KOPT-K1 (cell line): ENCODE data around the gene AUTS2.

Experiments
- H3K27ac ChIP-seq: fragments of 200-600 bp; sonication (generic); 2 replicates; pipeline ENCODE4 v1.5.1; 2016; ENCODE audit warnings: antibody characterized with exemption, mild to moderate bottlenecking, low read depth, low read length; ENCODE audit not compliant: poor library complexity, severe bottlenecking
- H3K36me3 ChIP-seq: fragments of 200-600 bp; sonication (generic); 2 replicates; pipeline ENCODE4 v1.5.1; 2017; ENCODE audit warnings: antibody characterized with exemption, mild to moderate bottlenecking, low read length, moderate library complexity; ENCODE audit not compliant: insufficient read depth
- H3K9me3 ChIP-seq: fragments of 200-600 bp; sonication (generic); 2 replicates; pipeline ENCODE4 v1.5.1; 2017; ENCODE audit warnings: antibody characterized with exemption, low read length, mild to moderate bottlenecking; ENCODE audit not compliant: insufficient read depth, poor library complexity, severe bottlenecking

AUTS2 gene

GRCh38 chr7:70787286-70787685, 1189.0 kb downstream of the AUTS2 start:
- H3K9me3 ChIP-seq = peaks cover 6% of the 10 kb centered on the region
- H3K36me3 ChIP-seq = no peaks in the 10 kb centered on the region
- H3K27ac ChIP-seq = no peak overlapping the region

- Histone ChIP-seq H3K36me3 (no peaks in the 10 kb centered on the region), H3K27ac (no peak overlapping the region), H3K9me3 (peaks cover 6% of the 10 kb centered on the region)
Observed at GRCh38 chr7:70787771-70788170, 1189.5 kb downstream of the AUTS2 start.

GRCh38 chr7:70788276-70788675, 1190.0 kb downstream of the AUTS2 start:
- H3K27ac ChIP-seq = no peak overlapping the region
- peaks cover 6% of the 10 kb centered on the region for H3K9me3 ChIP-seq
- no peaks in the 10 kb centered on the region for H3K36me3 ChIP-seq

GRCh38 chr7:70789481-70790214, 1191.4 kb downstream of the AUTS2 start:
- Histone ChIP-seq H3K9me3 (peaks cover 6% of the 10 kb centered on the region), H3K27ac (no peak overlapping the region), H3K36me3 (no peaks in the 10 kb centered on the region)

GRCh38 chr7:70790215-70791073, 1192.2 kb downstream of the AUTS2 start:
- no peaks in the 10 kb centered on the region for H3K36me3 ChIP-seq
- H3K9me3 ChIP-seq = peaks cover 6% of the 10 kb centered on the region
- no peak overlapping the region for H3K27ac ChIP-seq

GRCh38 chr7:70791341-70791740, 1193.1 kb downstream of the AUTS2 start:
- Histone ChIP-seq H3K9me3 (peaks cover 6% of the 10 kb centered on the region), H3K36me3 (no peaks in the 10 kb centered on the region), H3K27ac (no peak overlapping the region)

GRCh38 chr7:70793060-70793459, 1194.8 kb downstream of the AUTS2 start:
- peaks cover 7% of the 10 kb centered on the region for H3K9me3 ChIP-seq
- H3K36me3 ChIP-seq = no peaks in the 10 kb centered on the region
- H3K27ac ChIP-seq = no peak overlapping the region

GRCh38 chr7:70793821-70794220, 1195.5 kb downstream of the AUTS2 start:
- Histone ChIP-seq H3K9me3 (peaks cover 14% of the 10 kb centered on the region), H3K27ac (no peak overlapping the region), H3K36me3 (no peaks in the 10 kb centered on the region)

GRCh38 chr7:70794962-70795361, 1196.7 kb downstream of the AUTS2 start:
- H3K9me3 ChIP-seq = peaks cover 23% of the 10 kb centered on the region
- H3K36me3 ChIP-seq = no peaks in the 10 kb centered on the region
- no peak overlapping the region for H3K27ac ChIP-seq

GRCh38 chr7:70795948-70796347, 1197.7 kb downstream of the AUTS2 start:
- H3K36me3 ChIP-seq = no peaks in the 10 kb centered on the region
- no peak overlapping the region for H3K27ac ChIP-seq
- peaks cover 29% of the 10 kb centered on the region for H3K9me3 ChIP-seq

GRCh38 chr7:70797109-70797514, 1198.8 kb downstream of the AUTS2 start:
- Histone ChIP-seq H3K27ac (no peak overlapping the region), H3K9me3 (peaks cover 41% of the 10 kb centered on the region), H3K36me3 (no peaks in the 10 kb centered on the region)

- Histone ChIP-seq H3K27ac (no peak overlapping the region), H3K36me3 (no peaks in the 10 kb centered on the region), H3K9me3 (peaks cover 47% of the 10 kb centered on the region)
Observed at GRCh38 chr7:70799841-70800405, 1201.6 kb downstream of the AUTS2 start.

GRCh38 chr7:70805360-70805759, 1207.1 kb downstream of the AUTS2 start:
- Histone ChIP-seq H3K27ac (no peak overlapping the region), H3K36me3 (no peaks in the 10 kb centered on the region), H3K9me3 (peaks cover 23% of the 10 kb centered on the region)

GRCh38 chr7:70807650-70808049, 1209.4 kb downstream of the AUTS2 start:
- H3K36me3 ChIP-seq = no peaks in the 10 kb centered on the region
- no peak overlapping the region for H3K27ac ChIP-seq
- H3K9me3 ChIP-seq = peaks cover under 1% of the 10 kb centered on the region

- no peaks in the 10 kb centered on the region for H3K9me3 ChIP-seq
- H3K36me3 ChIP-seq = no peaks in the 10 kb centered on the region
- H3K27ac ChIP-seq = no peak overlapping the region
Observed at GRCh38 chr7:70808876-70809275, 1210.6 kb downstream of the AUTS2 start.
